T-helper 1 cell (primary cell): Measurements from ENCODE around the gene RBP4.

ENCODE experiments used
- DNase-seq, 5 donors: peaks; one replicate each; pipeline ENCODE4 v3.0.0-alpha.2; 2012 to 2020

The RBP4 gene

GRCh38 chr10:93595378-93596161 lies 5.5 kb downstream of the RBP4 start:
- no peak for DNase-seq

- no peak for DNase-seq
Observed at GRCh38 chr10:93594518-93594917, 6.5 kb downstream of the RBP4 start.

- DNase-seq: no peak
Observed at GRCh38 chr10:93593749-93594148, 7.3 kb downstream of the RBP4 start.

GRCh38 chr10:93593254-93593653 lies 7.8 kb downstream of the RBP4 start:
- no peak for DNase-seq

GRCh38 chr10:93591065-93591808 lies 9.8 kb downstream of the RBP4 start:
- no peak for DNase-seq

GRCh38 chr10:93590638-93591037 lies 10.4 kb downstream of the RBP4 start:
- no peak for DNase-seq

- no peak for DNase-seq
Observed at GRCh38 chr10:93589648-93590562, 11.1 kb downstream of the RBP4 start.

- no peak for DNase-seq
Observed at GRCh38 chr10:93584445-93584844, 16.6 kb downstream of the RBP4 start.

- DNase-seq: no peak
Observed at GRCh38 chr10:93580828-93581227, 20.2 kb downstream of the RBP4 start.

GRCh38 chr10:93579985-93580711 lies 20.9 kb downstream of the RBP4 start:
- no peak for DNase-seq

- DNase-seq: no peak
Observed at GRCh38 chr10:93579089-93579488, 21.9 kb downstream of the RBP4 start.

- no peak for DNase-seq
Observed at GRCh38 chr10:93577565-93577964, 23.5 kb downstream of the RBP4 start.

- DNase-seq: no peak
Observed at GRCh38 chr10:93576888-93577287, 24.1 kb downstream of the RBP4 start.

- DNase-seq: no peak
Observed at GRCh38 chr10:93573924-93574323, 27.1 kb downstream of the RBP4 start.

- no peak for DNase-seq
Observed at GRCh38 chr10:93573051-93573909, 27.8 kb downstream of the RBP4 start.

GRCh38 chr10:93572606-93573005 lies 28.4 kb downstream of the RBP4 start:
- DNase-seq: no peak

GRCh38 chr10:93570383-93570782 lies 30.7 kb downstream of the RBP4 start:
- no peak for DNase-seq

GRCh38 chr10:93568105-93568390 lies 33.0 kb downstream of the RBP4 start:
- DNase-seq: no peak

GRCh38 chr10:93567277-93568104 lies 33.5 kb downstream of the RBP4 start:
- no peak for DNase-seq

GRCh38 chr10:93566435-93567276 lies 34.4 kb downstream of the RBP4 start, which contains the start of gene FFAR4:
TSS of gene FFAR4 (plus strand) at chr10:93566665. CDS start at chr10:93566721, 56 bp downstream.
- no peak for DNase-seq
